Mesenchymal stem cell (in vitro differentiated cells and primary cell): ENCODE data around the gene HPS5. TPM values are rescaled to one million over a fixed set of nuclear protein-coding genes. Genes with fewer than 3 reads are reported as not detected.

Source experiments
- DNase-seq: peaks from one replicate; pipeline ENCODE4 v3.0.0-alpha.2; 2013
- H2AFZ ChIP-seq: one replicate; pipeline ENCODE4 v1.6.1; 2013; ENCODE audit warnings: low read depth, mild to moderate bottlenecking, control low read depth, inconsistent platforms, low read length, moderate library complexity
- H2AK5ac ChIP-seq: 2 replicates; pipeline ENCODE4 v1.6.1; 2013; ENCODE audit warnings: low read length, moderate library complexity, mild to moderate bottlenecking, inconsistent platforms; ENCODE audit not compliant: severe bottlenecking
- H2BK120ac ChIP-seq: one replicate; pipeline ENCODE4 v1.6.1; 2013; ENCODE audit warnings: low read depth, mild to moderate bottlenecking, inconsistent platforms, low read length, moderate library complexity
- H2BK12ac ChIP-seq, 2 experiments: one replicate each; pipeline ENCODE4 v1.6.1; 2013; ENCODE audit warnings: inconsistent platforms in 2 of 2, low read length in 2 of 2, mild to moderate bottlenecking in 2 of 2, moderate library complexity in 2 of 2, control low read depth in 1 of 2
- H2BK15ac ChIP-seq: one replicate; pipeline ENCODE4 v1.6.1; 2013; ENCODE audit warnings: mild to moderate bottlenecking, low read depth, inconsistent platforms; ENCODE audit not compliant: poor library complexity, severe bottlenecking
- H2BK5ac ChIP-seq: 2 replicates; pipeline ENCODE4 v1.6.1; 2013; ENCODE audit warnings: low read depth, mild to moderate bottlenecking, low read length, control low read depth, inconsistent platforms; ENCODE audit not compliant: poor library complexity, severe bottlenecking
- H3K14ac ChIP-seq, 2 experiments: one replicate each; pipeline ENCODE4 v1.6.1; 2013; ENCODE audit warnings: inconsistent platforms in 2 of 2, low read length in 2 of 2, control low read depth in 1 of 2, mild to moderate bottlenecking in 1 of 2, moderate library complexity in 1 of 2
- H3K18ac ChIP-seq, 2 experiments: one replicate each; pipeline ENCODE4 v1.6.1; 2013; ENCODE audit warnings: inconsistent platforms in 2 of 2, low read length in 2 of 2, control low read depth in 1 of 2, low read depth in 1 of 2, mild to moderate bottlenecking in 1 of 2
- H3K23ac ChIP-seq, 2 experiments: one replicate each; pipeline ENCODE4 v1.6.1; 2013; ENCODE audit warnings: inconsistent platforms in 2 of 2, low read length in 2 of 2, mild to moderate bottlenecking in 2 of 2, moderate library complexity in 2 of 2, control low read depth in 1 of 2
- H3K27ac ChIP-seq: 2 replicates; pipeline ENCODE4 v1.5.1; 2013; ENCODE audit warnings: mild to moderate bottlenecking, moderate library complexity, low read length, control low read depth, inconsistent platforms; ENCODE audit not compliant: poor library complexity, severe bottlenecking
- H3K27me3 ChIP-seq, 2 experiments: 2 replicates each; pipeline versions ENCODE4 v1.6.1 to v1.7.0; 2013; ENCODE audit warnings: low read length in 2 of 2, mild to moderate bottlenecking in 2 of 2, moderate library complexity in 2 of 2, control low read depth in 1 of 2, inconsistent platforms in 1 of 2; ENCODE audit not compliant: control insufficient read depth in 1 of 2, insufficient read depth in 1 of 2
- H3K36me3 ChIP-seq, 2 experiments: 2 replicates each; pipeline versions ENCODE4 v1.6.1 to v1.7.0; 2013; ENCODE audit warnings: low read length in 2 of 2, control low read depth in 1 of 2, inconsistent platforms in 1 of 2, low read depth in 1 of 2, mild to moderate bottlenecking in 1 of 2; ENCODE audit not compliant: insufficient read depth in 2 of 2, control insufficient read depth in 1 of 2
- H3K4ac ChIP-seq, 2 experiments: one replicate each; pipeline ENCODE4 v1.6.1; 2013; ENCODE audit warnings: inconsistent platforms in 2 of 2, low read length in 2 of 2, mild to moderate bottlenecking in 2 of 2, moderate library complexity in 2 of 2, control low read depth in 1 of 2, low read depth in 1 of 2
- H3K4me1 ChIP-seq: 2 replicates; pipeline ENCODE4 v1.6.1; 2013; ENCODE audit warnings: low read depth, low read length, control low read depth; ENCODE audit not compliant: control insufficient read depth, insufficient read depth
- H3K4me2 ChIP-seq: 2 replicates; pipeline ENCODE4 v1.6.1; 2013; ENCODE audit warnings: low read length, mild to moderate bottlenecking, inconsistent platforms; ENCODE audit not compliant: poor library complexity, severe bottlenecking
- H3K4me3 ChIP-seq, 2 experiments: 2 replicates each; pipeline versions ENCODE4 v1.5.1 to v1.7.0; 2013; ENCODE audit warnings: low read length in 2 of 2, mild to moderate bottlenecking in 2 of 2, control low read depth in 1 of 2, low read depth in 1 of 2; ENCODE audit not compliant: insufficient read depth in 1 of 2
- H3K79me1 ChIP-seq: replicated peaks from 2 replicates; pipeline ENCODE4 v1.6.1; 2013; ENCODE audit warnings: mild to moderate bottlenecking, control low read depth, low read length, inconsistent platforms; ENCODE audit not compliant: poor library complexity, severe bottlenecking
- H3K9ac ChIP-seq: 2 replicates; pipeline ENCODE4 v1.7.0; 2013; ENCODE audit warnings: mild to moderate bottlenecking, low read length, moderate library complexity
- H3K9me3 ChIP-seq: 2 replicates; pipeline ENCODE4 v1.7.0; 2013; ENCODE audit warnings: mild to moderate bottlenecking, low read length; ENCODE audit not compliant: control insufficient read depth
- H4K8ac ChIP-seq: one replicate; pipeline ENCODE4 v1.6.1; 2013; ENCODE audit warnings: inconsistent platforms, mild to moderate bottlenecking, low read length, moderate library complexity
- H4K91ac ChIP-seq: one replicate; pipeline ENCODE4 v1.6.1; 2013; ENCODE audit warnings: mild to moderate bottlenecking, low read length, inconsistent platforms
- WGBS: methylation state at CpG from one replicate; pipeline ENCODE4 v1.1.7; 2013; ENCODE audit warnings: mixed read lengths; 5-methylcytosine and 5-hydroxymethylcytosine counted together
- polyA plus RNA-seq, 2 experiments: library from polyadenylated mRNA; stranded (reverse); fragments of 200-250 nt; gene quantifications; one replicate each; pipeline ENCODE4 v1.2.3, GENCODE V29; 2013

The HPS5 gene
- polyA plus RNA-seq (2013, experiment 1 of 2), result 7.2 TPM
- 7.4 TPM for polyA plus RNA-seq (2013, experiment 2 of 2)

- H3K4ac ChIP-seq, result peak within 1 kb of the TSS; percentile 64 to 91
- peak within 1 kb of the TSS; percentile 98 for H3K9ac ChIP-seq
- peak within 1 kb of the TSS; percentile 76 to 89 for H3K4me3 ChIP-seq
- H2BK5ac ChIP-seq, result peak within 1 kb of the TSS; percentile 82
- H4K91ac ChIP-seq, result peak within 1 kb of the TSS; percentile 90
- H3K4me1 ChIP-seq, result peaks cover 6% of the 10 kb centered on the region
- peak within 1 kb of the TSS; percentile 80 for H3K4me2 ChIP-seq
- H2BK120ac ChIP-seq, result peak within 1 kb of the TSS; percentile 90
- H3K9me3 ChIP-seq, result no peaks in the 10 kb centered on the region
- peak within 1 kb of the TSS; percentile 96 for H2AK5ac ChIP-seq
- peak within 1 kb of the TSS; percentile 96 for H2BK15ac ChIP-seq
- H3K36me3 ChIP-seq, result peaks cover 0 to 28% of the 10 kb centered on the region in 2 experiments
- H3K23ac ChIP-seq, result no peak within 1 kb of the TSS
- WGBS, result under 1% methylated on average over 41 of the region's 61 CpGs
- DNase-seq, result peak; percentile 99
- H4K8ac ChIP-seq, result peak within 1 kb of the TSS; percentile 93
- no peaks in the 10 kb centered on the region for H3K27me3 ChIP-seq
- peak within 1 kb of the TSS; percentile 73 for H2AFZ ChIP-seq
- H3K79me1 ChIP-seq, result peaks cover 7% of the 10 kb centered on the region
- peak within 1 kb of the TSS; percentile 94 for H3K27ac ChIP-seq
- peak within 1 kb of the TSS in 1 of 2 experiments; percentile 40 for H2BK12ac ChIP-seq
- H3K18ac ChIP-seq, result peak within 1 kb of the TSS; percentile 87 to 95
- H3K14ac ChIP-seq, result peak within 1 kb of the TSS; percentile 86
Observed at GRCh38 chr11:18321969-18322711, at the start of gene HPS5, which contains the start of gene GTF2H1. Gene HPS5 (minus strand): TSS chr11:18322140. CDS start chr11:18317858, 4,282 bp downstream. Gene GTF2H1 (plus strand): TSS chr11:18322567. CDS start chr11:18333075, 10,508 bp downstream.

- Histone ChIP-seq H3K36me3 (peaks cover 0 to 19% of the 10 kb centered on the region in 2 experiments), H2AFZ (no peak overlapping the region), H2BK12ac (no peak overlapping the region), H3K14ac (no peak overlapping the region), H3K4ac (no peak overlapping the region), H3K23ac (no peak overlapping the region), H2BK5ac (no peak overlapping the region), H2BK15ac (no peak overlapping the region), H3K27me3 (no peaks in the 10 kb centered on the region), H3K27ac (no peak overlapping the region), H3K79me1 (no peaks in the 10 kb centered on the region), H3K4me1 (no peaks in the 10 kb centered on the region), H2AK5ac (no peak overlapping the region), H3K9ac (no peak overlapping the region), H3K4me3 (no peak overlapping the region), H2BK120ac (no peak overlapping the region), H4K91ac (no peak overlapping the region), H3K18ac (no peak overlapping the region), H4K8ac (no peak overlapping the region), H3K4me2 (no peak overlapping the region), H3K9me3 (no peaks in the 10 kb centered on the region)
- WGBS, result 88% methylated on average over 1 of the region's 2 CpGs
- DNase-seq, result no peak
Observed at GRCh38 chr11:18371279-18371678, 49.3 kb upstream of the HPS5 start.

- WGBS, result 96% methylated on average over 2 of the region's 2 CpGs
- Histone ChIP-seq H2AFZ (no peak overlapping the region), H2BK5ac (no peak overlapping the region), H2BK120ac (no peak overlapping the region), H2AK5ac (no peak overlapping the region), H3K14ac (no peak overlapping the region), H2BK15ac (no peak overlapping the region), H3K18ac (no peak overlapping the region), H2BK12ac (no peak overlapping the region), H3K9me3 (no peaks in the 10 kb centered on the region), H3K4me3 (no peak overlapping the region), H3K4me1 (no peaks in the 10 kb centered on the region), H3K27ac (no peak overlapping the region), H3K23ac (no peak overlapping the region), H3K36me3 (peaks cover 7 to 33% of the 10 kb centered on the region in 2 experiments), H4K8ac (no peak overlapping the region), H3K4me2 (no peak overlapping the region), H3K27me3 (no peaks in the 10 kb centered on the region), H3K9ac (no peak overlapping the region), H4K91ac (no peak overlapping the region), H3K79me1 (no peaks in the 10 kb centered on the region), H3K4ac (no peak overlapping the region)
- DNase-seq, result no peak
Observed at GRCh38 chr11:18369398-18369797, 47.5 kb upstream of the HPS5 start.

GRCh38 chr11:18368221-18368620, 46.3 kb upstream of the HPS5 start:
- Histone ChIP-seq H3K27ac (peak overlapping the region; percentile 18), H3K18ac (no peak overlapping the region), H4K8ac (no peak overlapping the region), H2BK120ac (no peak overlapping the region), H3K4me2 (no peak overlapping the region), H2AK5ac (no peak overlapping the region), H3K4ac (no peak overlapping the region), H3K79me1 (no peaks in the 10 kb centered on the region), H2BK5ac (no peak overlapping the region), H3K23ac (no peak overlapping the region), H4K91ac (no peak overlapping the region), H3K4me1 (no peaks in the 10 kb centered on the region), H3K36me3 (peaks cover 11 to 45% of the 10 kb centered on the region in 2 experiments), H3K4me3 (no peak overlapping the region), H3K14ac (no peak overlapping the region), H2BK15ac (no peak overlapping the region), H2BK12ac (no peak overlapping the region), H2AFZ (no peak overlapping the region), H3K27me3 (no peaks in the 10 kb centered on the region), H3K9me3 (no peaks in the 10 kb centered on the region), H3K9ac (peak overlapping the region; percentile 54)
- DNase-seq, result no peak
- WGBS, result 92% methylated on average over 2 of the region's 2 CpGs
